ENCODE measurements around the gene CLDND1. TPM values are rescaled to one million over a fixed set of nuclear protein-coding genes. Genes with fewer than 3 reads are reported as not detected.
A peak's percentile ranks its signal among the peaks of the same experiment; 100 is the strongest.

Gene CLDND1
- total RNA-seq, 1 donor from 2014 or later: 279 TPM

DNA sequence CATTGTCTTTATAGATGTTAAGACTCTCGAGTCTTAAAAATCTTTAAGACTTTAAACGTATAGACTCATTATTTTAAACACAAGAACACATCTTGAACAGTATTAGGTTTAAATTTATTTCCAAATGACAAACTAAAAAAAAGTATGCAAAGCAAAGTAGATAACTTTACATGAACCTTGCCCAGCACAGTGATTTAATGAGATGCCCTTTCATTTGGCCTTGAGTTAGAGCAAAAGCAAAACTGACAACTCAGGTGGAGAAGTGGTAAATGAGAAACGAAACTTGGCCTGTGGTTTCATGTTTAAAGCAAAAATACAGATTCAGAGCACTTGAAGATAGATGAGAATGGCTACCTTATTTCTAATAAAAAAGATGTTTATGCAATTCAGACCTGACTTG lies 17.6 kb upstream of the CLDND1 start:
- peaks cover 8% of the 10 kb centered on the region for H3K9me3 Mint-ChIP-seq
- H3K36me3 Mint-ChIP-seq (ENCODE audit: low read depth): peaks cover 8% of the 10 kb centered on the region
- peak overlapping the region; percentile 46 for H3K27ac Mint-ChIP-seq
- H3K27me3 Mint-ChIP-seq: no peaks in the 10 kb centered on the region
- peak overlapping the region; percentile 45 for H3K4me3 Mint-ChIP-seq
- DNase-seq: peak; percentile 82
- H3K4me1 Mint-ChIP-seq: peaks cover 50% of the 10 kb centered on the region
- intact Hi-C loops (cut with micrococcal nuclease): loop anchor here (1.0 kb wide), 2 partner anchors 18 to 25 kb away; partner anchors contain the start of gene CLDND1

DNA sequence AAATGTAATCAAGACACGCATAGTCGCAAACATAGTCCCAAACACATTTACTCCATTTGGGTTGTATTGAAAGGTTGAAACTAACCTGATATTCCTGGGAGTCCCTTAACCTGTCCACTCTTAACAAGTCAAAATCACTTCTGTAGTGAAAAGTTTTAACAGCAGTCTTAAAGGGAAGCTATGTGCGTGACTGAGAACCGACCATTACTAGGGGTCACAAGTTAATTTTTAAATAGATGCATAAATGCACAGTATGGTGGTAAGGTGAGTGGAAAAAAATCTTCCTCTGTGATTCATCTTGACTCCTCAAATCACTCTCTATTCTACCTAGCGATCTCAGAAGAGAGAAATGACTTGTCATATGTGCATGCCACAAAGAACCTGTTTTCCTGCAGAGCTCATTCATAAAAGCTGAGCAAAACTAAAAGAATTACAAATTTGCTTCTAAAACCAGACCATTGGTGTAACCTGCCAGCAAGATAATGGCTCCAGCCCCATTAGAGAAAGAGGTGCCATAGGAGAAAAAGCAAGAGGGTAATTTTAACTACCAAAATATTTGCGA lies 13.8 kb upstream of the CLDND1 start:
- peak overlapping the region; percentile 59 for H3K4me3 Mint-ChIP-seq
- peaks cover 14% of the 10 kb centered on the region for H3K36me3 Mint-ChIP-seq (ENCODE audit: low read depth)
- H3K4me1 Mint-ChIP-seq: peaks cover 41% of the 10 kb centered on the region
- DNase-seq: peak; percentile 67
- peaks cover 1% of the 10 kb centered on the region for H3K9me3 Mint-ChIP-seq
- no peaks in the 10 kb centered on the region for H3K27me3 Mint-ChIP-seq
- peak overlapping the region; percentile 84 for H3K27ac Mint-ChIP-seq
- intact Hi-C loops (cut with micrococcal nuclease): loop anchor here (1.0 kb wide), 4 partner anchors 10 to 29 kb away; partner anchors contain the start of gene CLDND1

DNA sequence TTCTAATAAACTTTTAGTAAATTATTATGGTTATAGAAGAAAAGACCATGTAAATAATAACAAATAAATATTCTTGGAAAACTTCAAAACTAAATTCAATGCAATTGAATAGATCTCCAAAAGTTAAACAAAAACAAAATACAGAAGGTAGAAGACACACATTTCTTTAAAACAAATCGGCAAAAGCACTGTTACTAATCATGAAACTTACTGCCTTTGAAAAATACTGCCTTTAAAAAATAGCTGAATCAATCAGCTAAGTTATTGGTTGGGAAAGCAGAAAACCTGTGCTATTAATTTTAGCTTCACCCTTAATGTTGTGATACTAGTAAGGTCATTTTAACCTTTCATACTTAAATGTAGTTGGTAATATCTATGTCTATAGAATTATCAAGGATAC lies 12.0 kb upstream of the CLDND1 start:
- no peaks in the 10 kb centered on the region for H3K27me3 Mint-ChIP-seq
- no peak overlapping the region for H3K27ac Mint-ChIP-seq
- H3K36me3 Mint-ChIP-seq (ENCODE audit: low read depth): peaks cover 20% of the 10 kb centered on the region
- H3K4me1 Mint-ChIP-seq: peaks cover 43% of the 10 kb centered on the region
- H3K4me3 Mint-ChIP-seq: peak overlapping the region; percentile 53
- intact Hi-C loops (cut with micrococcal nuclease): no loop called here
- peaks cover 5% of the 10 kb centered on the region for H3K9me3 Mint-ChIP-seq
- no peak for DNase-seq

DNA sequence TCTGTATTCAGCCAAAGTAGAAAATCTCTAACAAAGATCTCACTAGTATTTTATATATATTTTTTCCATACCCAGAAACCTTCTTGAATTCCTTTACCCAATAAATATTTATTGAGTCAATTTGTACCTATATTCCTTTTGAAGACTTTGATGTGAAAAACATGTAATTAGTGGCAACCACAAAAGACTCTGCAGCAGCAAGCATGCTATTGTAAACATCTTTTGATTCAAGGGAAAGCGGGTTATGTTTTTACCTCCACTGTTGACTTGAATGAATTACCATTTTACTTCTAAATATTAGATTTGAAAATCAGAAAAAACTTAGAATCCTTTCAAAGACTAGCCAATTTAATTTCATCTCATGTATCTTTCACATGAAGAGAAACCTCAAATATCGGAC lies 11.5 kb upstream of the CLDND1 start:
- no peak overlapping the region for H3K27ac Mint-ChIP-seq
- H3K36me3 Mint-ChIP-seq (ENCODE audit: low read depth): peaks cover 20% of the 10 kb centered on the region
- H3K4me1 Mint-ChIP-seq: peaks cover 43% of the 10 kb centered on the region
- peak; percentile 32 for DNase-seq
- peak overlapping the region; percentile 65 for H3K4me3 Mint-ChIP-seq
- intact Hi-C loops (cut with micrococcal nuclease): no loop called here
- H3K9me3 Mint-ChIP-seq: peaks cover 6% of the 10 kb centered on the region
- no peaks in the 10 kb centered on the region for H3K27me3 Mint-ChIP-seq

DNA sequence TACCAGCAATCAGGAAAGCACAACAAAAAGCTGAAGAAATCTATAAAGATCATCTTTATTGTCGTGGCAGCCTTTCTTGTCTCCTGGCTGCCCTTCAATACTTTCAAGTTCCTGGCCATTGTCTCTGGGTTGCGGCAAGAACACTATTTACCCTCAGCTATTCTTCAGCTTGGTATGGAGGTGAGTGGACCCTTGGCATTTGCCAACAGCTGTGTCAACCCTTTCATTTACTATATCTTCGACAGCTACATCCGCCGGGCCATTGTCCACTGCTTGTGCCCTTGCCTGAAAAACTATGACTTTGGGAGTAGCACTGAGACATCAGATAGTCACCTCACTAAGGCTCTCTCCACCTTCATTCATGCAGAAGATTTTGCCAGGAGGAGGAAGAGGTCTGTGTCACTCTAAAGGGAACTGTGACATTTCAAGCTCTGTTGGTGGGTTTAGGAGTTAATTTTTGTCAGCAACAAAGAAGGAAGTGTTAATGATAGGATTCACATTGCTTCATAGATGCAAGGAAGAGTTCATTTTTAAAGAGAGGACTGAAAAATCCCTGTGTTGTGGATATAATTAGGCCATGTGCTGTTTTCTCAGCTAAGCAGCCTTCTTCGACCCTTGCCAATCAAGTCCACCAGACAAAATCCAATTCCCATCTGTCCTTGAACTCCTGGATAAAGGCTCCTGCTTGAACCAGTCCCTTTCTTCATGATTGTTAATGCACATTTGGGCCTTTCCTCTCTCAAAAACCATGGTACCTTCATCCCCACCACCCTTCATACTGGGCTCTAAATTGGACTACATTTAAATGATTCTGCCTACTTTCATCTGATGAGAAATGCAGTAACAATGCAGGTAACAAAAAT lies 10.2 kb upstream of the CLDND1 start:
- H3K27me3 Mint-ChIP-seq: no peaks in the 10 kb centered on the region
- peaks cover 42% of the 10 kb centered on the region for H3K4me1 Mint-ChIP-seq
- peaks cover 9% of the 10 kb centered on the region for H3K9me3 Mint-ChIP-seq
- intact Hi-C loops (cut with micrococcal nuclease): no loop called here
- peak overlapping the region; percentile 65 for H3K4me3 Mint-ChIP-seq
- DNase-seq: peak; percentile 59
- peak overlapping the region; percentile 81 for H3K27ac Mint-ChIP-seq
- H3K36me3 Mint-ChIP-seq (ENCODE audit: low read depth): peaks cover 21% of the 10 kb centered on the region

DNA sequence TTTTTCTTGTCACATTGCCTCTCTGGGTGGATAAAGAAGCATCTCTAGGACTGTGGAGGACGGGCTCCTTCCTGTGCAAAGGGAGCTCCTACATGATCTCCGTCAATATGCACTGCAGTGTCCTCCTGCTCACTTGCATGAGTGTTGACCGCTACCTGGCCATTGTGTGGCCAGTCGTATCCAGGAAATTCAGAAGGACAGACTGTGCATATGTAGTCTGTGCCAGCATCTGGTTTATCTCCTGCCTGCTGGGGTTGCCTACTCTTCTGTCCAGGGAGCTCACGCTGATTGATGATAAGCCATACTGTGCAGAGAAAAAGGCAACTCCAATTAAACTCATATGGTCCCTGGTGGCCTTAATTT lies 9.6 kb upstream of the CLDND1 start:
- peak; percentile 57 for DNase-seq
- Mint-ChIP-seq H3K36me3 (ENCODE audit: low read depth) (peaks cover 22% of the 10 kb centered on the region), H3K27ac (peak overlapping the region; percentile 63), H3K9me3 (peaks cover 9% of the 10 kb centered on the region), H3K4me1 (peaks cover 43% of the 10 kb centered on the region), H3K4me3 (peak overlapping the region; percentile 65), H3K27me3 (no peaks in the 10 kb centered on the region)
- intact Hi-C loops (cut with micrococcal nuclease): no loop called here

DNA sequence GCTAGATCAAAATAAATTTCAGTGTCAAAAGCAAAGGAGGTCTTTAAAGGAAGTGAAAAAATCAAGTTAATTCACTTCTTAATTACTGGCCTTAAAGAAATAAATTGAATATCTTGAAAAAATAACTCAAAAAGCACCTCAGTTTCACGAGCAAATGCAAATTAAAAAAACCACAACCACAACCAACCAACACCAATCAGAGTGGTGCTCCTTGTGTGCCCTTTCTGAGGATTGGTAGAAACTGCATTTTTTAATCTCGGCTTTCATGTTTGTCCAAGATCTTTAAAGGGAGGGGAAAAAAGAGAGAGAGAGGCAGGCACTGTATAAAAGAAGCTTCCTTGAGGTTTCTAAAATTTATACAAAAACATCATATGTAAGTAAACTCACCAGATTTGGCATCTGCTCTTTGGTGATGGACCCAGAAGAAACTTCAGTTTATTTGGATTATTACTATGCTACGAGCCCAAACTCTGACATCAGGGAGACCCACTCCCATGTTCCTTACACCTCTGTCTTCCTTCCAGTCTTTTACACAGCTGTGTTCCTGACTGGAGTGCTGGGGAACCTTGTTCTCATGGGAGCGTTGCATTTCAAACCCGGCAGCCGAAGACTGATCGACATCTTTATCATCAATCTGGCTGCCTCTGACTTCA lies 9.0 kb upstream of the CLDND1 start, which contains the start of gene GPR15:
Gene GPR15, plus strand, starts transcription at position 357 of the 653 bp plus-strand sequence. Its CDS starts 56 bp downstream, at position 413.
- intact Hi-C loops (cut with micrococcal nuclease): no loop called here
- Mint-ChIP-seq H3K27me3 (no peaks in the 10 kb centered on the region), H3K4me1 (peaks cover 40% of the 10 kb centered on the region), H3K36me3 (ENCODE audit: low read depth) (peaks cover 25% of the 10 kb centered on the region), H3K4me3 (peak within 1 kb of the TSS; percentile 65), H3K27ac (peak within 1 kb of the TSS; percentile 81), H3K9me3 (peaks cover 9% of the 10 kb centered on the region)
- no peak for DNase-seq

DNA sequence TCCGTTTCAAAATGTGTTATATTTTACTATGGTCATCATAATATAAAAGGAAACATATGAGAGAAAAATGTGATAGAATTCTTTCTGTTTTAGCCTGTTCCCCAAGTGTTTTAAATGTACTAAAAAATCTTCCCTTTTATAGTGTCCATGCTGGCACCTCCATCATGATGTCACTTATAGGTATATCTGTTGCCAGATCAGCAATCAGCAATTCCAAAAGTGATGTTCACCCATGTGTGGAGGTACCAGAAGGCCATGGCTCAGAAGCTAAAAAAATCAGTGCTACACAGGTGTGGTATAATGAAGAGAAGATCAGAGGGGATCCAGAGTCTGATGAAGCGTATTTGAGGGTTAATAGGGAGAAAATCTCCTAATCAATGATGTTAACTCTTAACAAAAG lies 8.0 kb upstream of the CLDND1 start:
- DNase-seq: no peak
- Mint-ChIP-seq H3K27ac (peak overlapping the region; percentile 39), H3K9me3 (peaks cover 9% of the 10 kb centered on the region), H3K4me3 (peak overlapping the region; percentile 68), H3K4me1 (peaks cover 38% of the 10 kb centered on the region), H3K36me3 (ENCODE audit: low read depth) (peaks cover 27% of the 10 kb centered on the region), H3K27me3 (no peaks in the 10 kb centered on the region)
- intact Hi-C loops (cut with micrococcal nuclease): no loop called here

DNA sequence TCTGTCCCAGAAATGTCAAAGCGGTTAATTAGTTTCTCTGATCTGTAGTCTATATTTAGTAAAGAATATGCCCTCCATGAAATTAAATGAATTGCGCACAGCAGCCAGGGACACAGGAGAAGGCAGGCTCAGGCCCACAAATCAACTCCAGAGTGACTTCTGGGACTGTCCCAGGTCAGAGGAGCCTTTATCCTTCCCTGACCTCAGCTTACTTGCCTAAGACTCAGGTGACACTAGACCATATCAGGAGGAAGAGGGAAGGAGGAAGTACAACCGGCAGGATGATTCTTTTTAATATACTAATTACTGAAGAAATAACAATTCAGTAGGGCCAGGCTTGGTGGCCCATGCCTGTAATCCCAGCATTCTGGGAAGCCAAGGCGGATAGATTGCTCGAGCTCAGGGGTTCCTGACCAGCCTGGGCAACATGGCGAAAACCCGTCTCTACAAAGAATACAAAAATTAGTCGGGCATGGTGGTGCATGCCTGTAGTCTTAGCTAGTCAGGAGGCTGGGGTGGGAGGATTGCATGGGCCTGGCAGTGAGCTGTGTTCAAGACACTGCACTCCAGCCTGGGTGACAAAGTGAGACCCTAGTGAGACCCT lies 7.3 kb upstream of the CLDND1 start:
- peaks cover 9% of the 10 kb centered on the region for H3K9me3 Mint-ChIP-seq
- H3K27me3 Mint-ChIP-seq: no peaks in the 10 kb centered on the region
- H3K36me3 Mint-ChIP-seq (ENCODE audit: low read depth): peaks cover 29% of the 10 kb centered on the region
- H3K27ac Mint-ChIP-seq: peak overlapping the region; percentile 75
- H3K4me1 Mint-ChIP-seq: peaks cover 40% of the 10 kb centered on the region
- no peak for DNase-seq
- intact Hi-C loops (cut with micrococcal nuclease): no loop called here
- peak overlapping the region; percentile 68 for H3K4me3 Mint-ChIP-seq

DNA sequence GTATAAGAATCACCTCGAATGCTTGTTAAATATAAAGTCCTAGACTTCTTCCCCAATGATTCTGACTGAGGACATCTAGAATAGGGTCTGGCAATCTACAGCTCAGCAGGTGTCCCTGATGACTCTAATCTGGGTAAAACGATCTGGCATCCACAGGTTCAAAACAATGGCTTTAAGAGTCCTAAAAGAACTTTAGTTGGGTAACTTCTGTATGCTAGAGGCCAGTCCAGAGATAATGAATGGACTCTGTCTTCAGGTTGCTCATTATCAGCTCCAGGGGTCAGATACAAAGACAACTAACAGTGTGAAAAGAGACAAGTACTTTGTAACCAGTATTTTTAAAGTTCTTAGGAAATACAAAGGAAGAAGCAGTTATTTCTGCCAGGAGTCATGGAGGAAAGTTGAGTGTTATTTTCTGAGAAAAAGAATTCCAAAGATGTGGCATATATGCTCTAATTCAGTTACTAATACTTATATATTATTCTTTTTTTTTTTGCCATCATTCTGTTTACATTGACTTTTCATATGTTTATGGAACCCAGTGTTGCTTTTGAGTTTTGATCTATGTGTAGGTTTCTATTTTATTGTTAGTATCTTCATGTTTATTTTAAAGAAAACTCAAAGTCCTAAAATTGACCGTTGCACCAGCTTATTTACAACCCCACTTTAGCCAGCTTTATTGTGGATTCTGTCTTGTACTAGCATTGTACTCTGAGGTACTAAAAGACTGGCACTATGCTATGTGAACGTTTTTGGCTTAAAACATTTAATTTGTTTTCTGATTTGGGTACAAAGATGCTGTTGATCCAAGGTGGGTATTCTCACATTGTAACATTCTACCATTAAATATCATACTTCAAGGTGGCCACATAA lies 6.0 kb upstream of the CLDND1 start:
- Mint-ChIP-seq H3K9me3 (peaks cover 9% of the 10 kb centered on the region), H3K4me3 (peak overlapping the region; percentile 48), H3K36me3 (ENCODE audit: low read depth) (peaks cover 36% of the 10 kb centered on the region), H3K27ac (peak overlapping the region; percentile 76), H3K27me3 (no peaks in the 10 kb centered on the region), H3K4me1 (peaks cover 50% of the 10 kb centered on the region)
- DNase-seq: no peak
- intact Hi-C loops (cut with micrococcal nuclease): no loop called here

DNA sequence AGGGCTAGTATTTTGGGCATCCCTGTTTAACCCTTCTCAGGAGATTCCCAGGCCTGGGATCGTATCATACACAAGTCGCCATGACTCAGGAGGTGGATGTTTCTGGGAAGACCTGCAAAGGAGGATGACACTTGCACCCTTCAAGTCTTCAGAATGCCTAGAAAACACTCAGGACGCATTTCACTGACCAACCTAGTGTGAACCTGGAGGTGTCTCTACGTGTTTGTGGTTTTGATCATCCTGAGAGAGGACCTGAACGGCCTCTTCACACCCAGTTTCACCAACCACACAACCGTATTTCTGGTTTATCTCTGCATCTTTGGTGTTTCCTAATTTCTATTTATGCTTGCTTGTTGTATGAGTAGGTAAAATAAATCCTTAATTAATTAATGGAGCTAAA lies 2.8 kb upstream of the CLDND1 start:
- Mint-ChIP-seq H3K27me3 (no peaks in the 10 kb centered on the region), H3K36me3 (ENCODE audit: low read depth) (peaks cover 36% of the 10 kb centered on the region), H3K4me3 (peak overlapping the region; percentile 52), H3K4me1 (peaks cover 41% of the 10 kb centered on the region), H3K9me3 (peaks cover 6% of the 10 kb centered on the region), H3K27ac (peak overlapping the region; percentile 60)
- intact Hi-C loops (cut with micrococcal nuclease): no loop called here
- peak; percentile 75 for DNase-seq

DNA sequence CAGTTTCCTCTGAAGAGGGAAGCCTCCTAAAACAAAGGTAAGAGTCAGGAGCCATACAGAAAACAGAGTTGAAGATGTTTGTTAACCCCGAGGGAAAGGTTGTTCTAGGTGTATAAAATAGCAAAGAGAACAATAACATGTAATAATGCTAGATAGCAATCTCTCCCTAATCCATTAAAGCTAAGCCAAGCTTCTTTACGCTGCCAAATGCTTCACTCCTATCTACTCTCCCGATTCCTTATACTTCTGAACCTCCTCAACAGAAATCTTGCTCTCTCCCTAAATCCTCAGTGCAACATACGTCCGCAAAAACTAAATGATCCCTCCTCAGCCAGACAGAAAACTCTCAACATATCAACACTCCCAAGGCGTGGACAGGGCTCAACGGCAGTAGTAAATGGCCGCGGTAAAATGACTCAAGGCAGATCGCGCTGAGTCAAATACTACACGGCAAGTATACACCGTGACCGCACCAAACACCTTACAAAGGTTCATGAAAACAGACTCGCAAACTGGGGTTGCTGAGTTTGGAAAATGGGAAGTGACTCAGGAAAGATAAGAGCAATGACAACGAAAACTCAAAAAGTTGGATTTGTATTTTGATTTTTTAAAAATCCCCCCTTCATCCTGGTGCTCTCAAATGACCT lies 682 bp downstream of the CLDND1 start:
- H3K9me3 Mint-ChIP-seq: no peaks in the 10 kb centered on the region
- peak overlapping the region; percentile 86 for H3K27ac Mint-ChIP-seq
- no peaks in the 10 kb centered on the region for H3K27me3 Mint-ChIP-seq
- intact Hi-C loops (cut with micrococcal nuclease): loop anchor here (1.0 to 5.0 kb wide), 10 partner anchors 9 to 758 kb away; partner anchors contain the start of genes ARL6, CPOX, CRYBG3 and RIOX2
- peaks cover 55% of the 10 kb centered on the region for H3K4me1 Mint-ChIP-seq
- H3K36me3 Mint-ChIP-seq (ENCODE audit: low read depth): peaks cover 58% of the 10 kb centered on the region
- peak; percentile 87 for DNase-seq
- H3K4me3 Mint-ChIP-seq: peak overlapping the region; percentile 88
